ENCODE data around the gene CENPN. TPM values are rescaled to one million over a fixed set of nuclear protein-coding genes. Genes with fewer than 3 reads are reported as not detected.
A peak's percentile ranks its signal among the peaks of the same experiment; 100 is the strongest.

The CENPN gene
- polyA plus RNA-seq, 2 of the 4 experiments (the other 2 are of a cell fraction) = 82.6 to 101 TPM

- CTCF ChIA-PET = interaction anchor here (1.1 kb wide), 1 partner anchor 37 kb away, joined by 6 read pairs; no protein-coding TSS in a partner anchor
- Histone ChIP-seq H3K9me3 (no peaks in the 10 kb centered on the region), H3K4me2 (peak overlapping the region; percentile 90), H3K27ac (peak overlapping the region; percentile 75 to 83), H3K4me3 (peak overlapping the region; percentile 40), H3K4me1 (peaks cover 55% of the 10 kb centered on the region)
- ATAC-seq = peak; percentile 55 to 63; a peak in 4 of 6 replicates
- TF ChIP-seq CEBPB (IDR thresholded peaks at IDR 0.05) = 0 out of 4 replicates have a peak, but pooled peaks of 1 of the 2 experiments have one; percentile 9
- TF ChIP-seq TFCP2L1 (CRISPR knock-in tag; IDR thresholded peaks at IDR 0.05) = no peak
- 2% methylated on average over 9 of the region's 9 CpGs for WGBS (ENCODE audit: missing lambda C conversion rate)
- FAIRE-seq = peak; percentile 13
- peak; percentile 65 to 69 for DNase-seq (ENCODE audit: low read depth in 1 of 2, low spot score in 1 of 2)
- POLR2A ChIA-PET = interaction anchor here (0.8 to 1.3 kb wide), 3 partner anchors 8 to 60 kb away, joined by 3 to 8 read pairs (median 4); partner anchors contain the start of genes CENPN and CMC2
These were observed 9.7 kb upstream of the CENPN start for GRCh38 chr16:80997139-80997798.

- Histone ChIP-seq H3K4me3 (peak overlapping the region; percentile 40), H3K27ac (peak overlapping the region; percentile 75 to 83), H3K4me2 (peak overlapping the region; percentile 90), H3K4me1 (peaks cover 47% of the 10 kb centered on the region), H3K9me3 (no peaks in the 10 kb centered on the region)
- ATAC-seq (no peak), FAIRE-seq (no peak), DNase-seq (ENCODE audit: low read depth in 1 of 2, low spot score in 1 of 2) (no peak)
- POLR2A ChIA-PET = interaction anchor here (0.8 to 1.3 kb wide), 3 partner anchors 9 to 60 kb away, joined by 3 to 8 read pairs (median 4); partner anchors contain the start of genes CENPN and CMC2
- CTCF ChIA-PET = interaction anchor here (1.1 kb wide), 1 partner anchor 36 kb away, joined by 6 read pairs; no protein-coding TSS in a partner anchor
- TF ChIP-seq E2F6 (IDR thresholded peaks at IDR 0.05; ENCODE audit: borderline replicate concordance, low read depth) (no peak), POLR2AphosphoS2 (conservative IDR thresholded peaks at IDR 0.05; ENCODE audit: low read length) (no peak)
- WGBS (ENCODE audit: missing lambda C conversion rate) = 78% methylated on average over 7 of the region's 7 CpGs
These were observed 8.9 kb upstream of the CENPN start for GRCh38 chr16:80997964-80998620.

DNA sequence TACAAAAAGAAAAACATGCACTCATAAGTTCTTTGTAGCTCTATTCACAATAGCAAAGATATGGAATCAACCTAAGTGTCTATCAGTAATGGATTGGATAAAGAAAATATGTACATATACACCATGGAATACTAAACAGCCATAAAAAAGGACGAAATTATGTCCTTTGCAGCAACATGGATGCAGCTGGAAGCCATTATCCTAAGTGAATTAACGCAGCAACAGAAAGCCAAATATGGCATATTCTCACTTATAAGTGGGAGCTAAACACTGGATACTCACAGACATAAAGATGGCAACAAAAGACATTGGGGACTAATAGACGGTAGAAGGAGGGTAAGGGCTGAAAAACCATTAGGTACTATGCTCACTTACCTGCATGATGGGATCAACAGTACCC, 6.1 kb upstream of the CENPN start:
- WGBS (ENCODE audit: missing lambda C conversion rate) = 91% methylated on average over 3 of the region's 3 CpGs
- Histone ChIP-seq H3K4me1 (peaks cover 35% of the 10 kb centered on the region), H3K9me3 (no peaks in the 10 kb centered on the region), H3K4me2 (0 out of 3 replicates have a peak overlapping the region, but pooled peaks have one; percentile 4), H3K4me3 (no peak overlapping the region), H3K27ac (no peak overlapping the region)
- ChIA-PET POLR2A (no interaction called here), CTCF (interaction anchor here (1.1 to 6.1 kb wide), 3 partner anchors 15 to 36 kb away, joined by 3 to 33 read pairs (median 3); partner anchors contain the start of gene ATMIN)
- FAIRE-seq (no peak), ATAC-seq (no peak), DNase-seq (ENCODE audit: low read depth in 1 of 2, low spot score in 1 of 2) (no peak)
- TF ChIP-seq RCOR1 (IDR thresholded peaks at IDR 0.05; ENCODE audit: low read depth, low read length) (no peak), ZSCAN20 (CRISPR knock-in tag; IDR thresholded peaks at IDR 0.05) (no peak), EHF (CRISPR knock-in tag; IDR thresholded peaks at IDR 0.05) (no peak), ESRRA (IDR thresholded peaks at IDR 0.05; ENCODE audit: borderline replicate concordance, low read length) (no peak), BHLHE40 (IDR thresholded peaks at IDR 0.05; ENCODE audit: low read depth, low read length) (no peak), RARB (CRISPR knock-in tag; IDR thresholded peaks at IDR 0.05) (no peak), HES2 (IDR thresholded peaks at IDR 0.05) (no peak)

GRCh38 chr16:81001330-81001729, 5.7 kb upstream of the CENPN start:
- 66% methylated on average over 5 of the region's 5 CpGs for WGBS (ENCODE audit: missing lambda C conversion rate)
- ChIA-PET CTCF (interaction anchor here (1.1 to 6.1 kb wide), 3 partner anchors 32 to 736 kb away, joined by 3 to 33 read pairs (median 5); partner anchors contain the start of gene ATMIN), POLR2A (no interaction called here)
- ATAC-seq (no peak), DNase-seq (ENCODE audit: low read depth in 1 of 2, low spot score in 1 of 2) (no peak), FAIRE-seq (no peak)
- Histone ChIP-seq H3K27ac (no peak overlapping the region), H3K4me2 (0 out of 3 replicates have a peak overlapping the region, but pooled peaks have one; percentile 4), H3K4me1 (peaks cover 31% of the 10 kb centered on the region), H3K4me3 (no peak overlapping the region), H3K9me3 (no peaks in the 10 kb centered on the region)
- TF ChIP-seq CHD4 (IDR thresholded peaks at IDR 0.05; ENCODE audit: borderline replicate concordance) (no peak), RNF2 (IDR thresholded peaks at IDR 0.05; ENCODE audit: borderline replicate concordance, low read depth) (no peak), FOSL2 (IDR thresholded peaks at IDR 0.05) (no peak), FOSL2 (CRISPR knock-in tag; IDR thresholded peaks at IDR 0.05) (no peak), SMC3 (IDR thresholded peaks at IDR 0.05) (no peak), MYC (IDR thresholded peaks at IDR 0.05; ENCODE audit: borderline replicate concordance, low read length) (no peak), ELK1 (IDR thresholded peaks at IDR 0.05; ENCODE audit: low read depth, low read length) (no peak), HOXB13 (CRISPR knock-in tag; IDR thresholded peaks at IDR 0.05; ENCODE audit: low read depth) (no peak), SREBF2 (IDR thresholded peaks at IDR 0.05) (no peak), NPAS2 (CRISPR knock-in tag; IDR thresholded peaks at IDR 0.05; ENCODE audit: borderline replicate concordance) (no peak), TP53 (CRISPR knock-in tag; IDR thresholded peaks at IDR 0.05) (no peak)
- TF ChIP-seq, protein P1, sequence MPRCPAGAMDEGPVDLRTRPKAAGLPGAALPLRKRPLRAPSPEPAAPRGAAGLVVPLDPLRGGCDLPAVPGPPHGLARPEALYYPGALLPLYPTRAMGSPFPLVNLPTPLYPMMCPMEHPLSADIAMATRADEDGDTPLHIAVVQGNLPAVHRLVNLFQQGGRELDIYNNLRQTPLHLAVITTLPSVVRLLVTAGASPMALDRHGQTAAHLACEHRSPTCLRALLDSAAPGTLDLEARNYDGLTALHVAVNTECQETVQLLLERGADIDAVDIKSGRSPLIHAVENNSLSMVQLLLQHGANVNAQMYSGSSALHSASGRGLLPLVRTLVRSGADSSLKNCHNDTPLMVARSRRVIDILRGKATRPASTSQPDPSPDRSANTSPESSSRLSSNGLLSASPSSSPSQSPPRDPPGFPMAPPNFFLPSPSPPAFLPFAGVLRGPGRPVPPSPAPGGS (IDR thresholded peaks at IDR 0.05) = no peak
- TF ChIP-seq, protein P2, sequence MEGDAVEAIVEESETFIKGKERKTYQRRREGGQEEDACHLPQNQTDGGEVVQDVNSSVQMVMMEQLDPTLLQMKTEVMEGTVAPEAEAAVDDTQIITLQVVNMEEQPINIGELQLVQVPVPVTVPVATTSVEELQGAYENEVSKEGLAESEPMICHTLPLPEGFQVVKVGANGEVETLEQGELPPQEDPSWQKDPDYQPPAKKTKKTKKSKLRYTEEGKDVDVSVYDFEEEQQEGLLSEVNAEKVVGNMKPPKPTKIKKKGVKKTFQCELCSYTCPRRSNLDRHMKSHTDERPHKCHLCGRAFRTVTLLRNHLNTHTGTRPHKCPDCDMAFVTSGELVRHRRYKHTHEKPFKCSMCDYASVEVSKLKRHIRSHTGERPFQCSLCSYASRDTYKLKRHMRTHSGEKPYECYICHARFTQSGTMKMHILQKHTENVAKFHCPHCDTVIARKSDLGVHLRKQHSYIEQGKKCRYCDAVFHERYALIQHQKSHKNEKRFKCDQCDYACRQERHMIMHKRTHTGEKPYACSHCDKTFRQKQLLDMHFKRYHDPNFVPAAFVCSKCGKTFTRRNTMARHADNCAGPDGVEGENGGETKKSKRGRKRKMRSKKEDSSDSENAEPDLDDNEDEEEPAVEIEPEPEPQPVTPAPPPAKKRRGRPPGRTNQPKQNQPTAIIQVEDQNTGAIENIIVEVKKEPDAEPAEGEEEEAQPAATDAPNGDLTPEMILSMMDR (IDR thresholded peaks at IDR 0.05) = no peak

Measured in A549 (cell line).